HG03457 (cell line): ENCODE measurements around the gene HSF2BP.
"Not testable (repeated sequence)": the region's sequence is repeated elsewhere in the genome, so short reads cannot be mapped to it uniquely, and the experiment has no call there.

Experiments used
- ATAC-seq: cut with Tn5 transposase; IDR thresholded peaks from one replicate; pipeline ENCODE4 v1.9.1; 2021; ENCODE audit warnings: moderate number of reproducible peaks; ENCODE audit not compliant: unreplicated experiment

The HSF2BP gene

DNA sequence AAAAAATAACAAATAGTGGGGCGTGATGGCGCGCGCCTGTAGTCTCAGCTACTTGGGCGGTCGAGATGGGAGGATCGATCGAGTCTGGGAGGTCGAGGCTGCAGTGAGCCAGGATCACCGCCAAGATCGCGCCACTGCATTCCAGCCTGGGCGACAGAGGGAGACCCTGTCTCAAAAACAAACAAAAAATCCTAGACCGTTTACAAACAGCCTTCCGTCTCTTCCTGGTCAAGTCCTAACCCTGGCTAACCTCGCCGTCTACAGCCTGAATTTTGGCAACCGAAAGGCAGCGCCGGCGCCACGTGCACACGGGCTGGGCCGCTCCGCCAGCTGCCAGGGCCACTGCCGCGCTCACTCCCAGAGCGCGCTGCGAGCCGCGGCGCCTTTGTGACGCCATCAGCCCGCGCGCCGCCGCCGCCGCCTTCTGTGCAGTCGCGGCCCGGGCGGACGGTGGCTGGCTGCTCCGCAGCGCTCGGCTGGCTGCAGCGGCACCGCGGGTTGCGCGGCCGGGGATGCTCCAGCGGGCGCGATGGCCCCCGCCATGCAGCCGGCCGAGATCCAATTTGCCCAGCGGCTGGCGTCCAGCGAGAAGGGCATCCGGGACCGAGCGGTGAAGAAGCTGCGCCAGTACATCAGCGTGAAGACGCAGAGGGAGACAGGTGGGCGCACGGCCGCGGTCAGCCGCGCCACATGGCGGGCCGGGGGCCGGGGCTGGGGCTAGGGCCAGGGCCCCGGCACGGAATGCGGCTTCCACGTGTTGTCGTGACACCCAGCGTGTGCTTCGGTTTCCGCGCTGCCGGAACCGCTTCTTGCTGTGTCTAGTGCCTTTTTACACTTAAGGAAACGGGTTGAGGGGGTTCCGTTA lies at the start of gene HSF2BP, which contains the start of gene RRP1B:
TSS of gene HSF2BP (minus strand) at position 353 of the 865 bp plus-strand sequence. CDS start 1,392 bp downstream, outside the sequence.
TSS of gene RRP1B (plus strand) at position 425 of the 865 bp plus-strand sequence. CDS start at position 530, 105 bp downstream.
- ATAC-seq = peak; percentile 43

DNA sequence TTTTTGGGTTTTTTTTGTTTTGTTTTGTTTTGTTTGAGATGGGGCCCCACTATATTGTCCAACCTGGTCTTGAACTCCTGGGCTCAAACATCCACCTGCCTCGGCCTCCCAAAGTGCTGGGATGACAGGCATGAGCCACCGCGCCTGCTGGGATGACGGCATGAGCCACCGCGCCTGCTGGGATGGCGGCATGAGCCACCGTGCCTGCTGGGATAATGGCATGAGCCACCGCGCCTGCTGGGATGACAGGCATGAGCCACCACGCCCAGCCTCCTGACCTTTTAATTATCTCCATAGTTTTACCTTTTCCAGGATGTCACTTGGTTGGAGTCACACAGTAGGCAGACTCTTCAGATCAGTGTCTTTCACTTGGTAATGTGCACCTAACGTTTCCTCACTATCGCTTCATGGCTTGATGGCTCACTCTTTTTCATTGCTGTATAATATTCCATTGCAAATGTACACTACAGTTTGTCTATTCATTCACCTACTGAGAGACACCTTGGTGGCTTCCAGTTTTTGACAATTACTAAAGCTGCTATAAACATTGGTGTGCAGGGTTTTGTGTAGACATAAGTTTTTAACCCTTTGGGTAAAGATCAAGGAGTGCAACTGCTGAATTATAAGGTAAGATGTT lies 49.6 kb upstream of the HSF2BP start:
- ATAC-seq = no peak

DNA sequence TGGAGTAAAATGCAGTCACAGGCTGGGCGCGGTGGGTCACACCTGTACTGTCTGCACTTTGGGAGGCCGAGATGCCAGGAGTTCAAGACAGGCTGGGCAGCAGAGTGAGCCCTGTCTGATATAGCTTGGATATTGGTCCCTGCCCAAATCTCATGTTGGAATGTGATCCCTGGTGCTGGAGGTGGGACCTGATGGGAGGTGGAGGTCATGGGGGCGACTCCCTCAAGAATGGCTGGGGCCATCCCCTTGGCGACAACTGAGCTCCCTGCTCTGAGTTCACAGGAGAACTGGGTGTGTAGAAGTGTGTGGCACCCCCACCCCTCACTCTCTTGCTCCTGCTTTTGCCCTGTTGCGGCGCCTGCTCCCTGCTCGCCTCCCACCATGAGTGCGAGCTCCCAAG lies 48.2 kb upstream of the HSF2BP start:
- no peak for ATAC-seq

DNA sequence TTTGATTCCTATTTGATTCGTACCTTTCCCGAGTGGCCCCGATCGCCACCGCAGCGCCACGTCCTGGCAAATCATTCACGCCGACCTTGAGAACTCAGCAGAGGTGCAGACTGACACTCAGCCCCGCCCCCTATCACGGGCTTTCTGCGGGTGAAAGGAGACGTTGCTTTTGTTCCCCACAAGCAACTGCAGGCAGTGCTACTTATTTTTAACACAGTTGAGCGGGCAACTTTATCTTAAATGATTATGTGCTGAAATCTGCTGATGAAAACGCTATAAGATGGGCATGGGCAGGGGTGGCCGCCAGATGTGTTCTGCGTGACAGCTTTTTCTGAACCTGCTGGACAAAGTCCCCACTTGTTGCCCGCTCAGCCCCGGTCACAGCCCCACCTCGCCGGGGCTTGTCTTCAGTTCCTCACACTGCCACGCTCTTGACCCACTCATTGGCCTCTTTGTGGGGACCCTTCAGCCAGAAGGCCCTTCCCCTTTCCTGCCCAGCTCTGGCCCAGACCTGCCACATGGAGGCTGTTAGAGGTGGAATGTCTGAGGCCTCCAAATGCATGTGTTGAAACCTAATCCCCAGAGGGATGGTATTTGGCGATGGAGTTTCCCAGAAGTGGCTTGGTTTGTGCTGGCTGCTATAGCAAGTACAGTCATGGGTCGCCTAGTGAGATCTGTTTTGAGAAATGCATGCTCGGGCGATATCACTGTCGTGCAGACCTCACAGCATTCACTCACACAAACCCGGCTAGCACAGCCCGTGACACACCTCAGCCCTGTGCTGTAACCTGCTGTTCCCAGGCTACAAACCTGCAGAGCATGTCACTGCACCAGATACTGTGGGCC lies 44.0 kb upstream of the HSF2BP start:
- ATAC-seq = no peak

DNA sequence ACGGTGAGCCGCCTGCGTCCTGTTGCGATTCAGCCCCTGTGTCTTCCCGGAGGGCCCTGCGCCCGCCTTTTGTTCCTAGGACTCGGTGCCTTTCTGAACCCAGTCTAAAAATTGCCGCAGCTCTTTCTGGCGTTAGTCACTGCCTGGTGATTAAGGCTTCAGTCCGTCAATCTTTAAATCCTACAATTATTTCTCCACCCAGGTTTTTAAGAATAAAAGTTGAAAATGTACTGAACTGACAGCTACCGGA lies 43.4 kb upstream of the HSF2BP start:
- no peak for ATAC-seq

DNA sequence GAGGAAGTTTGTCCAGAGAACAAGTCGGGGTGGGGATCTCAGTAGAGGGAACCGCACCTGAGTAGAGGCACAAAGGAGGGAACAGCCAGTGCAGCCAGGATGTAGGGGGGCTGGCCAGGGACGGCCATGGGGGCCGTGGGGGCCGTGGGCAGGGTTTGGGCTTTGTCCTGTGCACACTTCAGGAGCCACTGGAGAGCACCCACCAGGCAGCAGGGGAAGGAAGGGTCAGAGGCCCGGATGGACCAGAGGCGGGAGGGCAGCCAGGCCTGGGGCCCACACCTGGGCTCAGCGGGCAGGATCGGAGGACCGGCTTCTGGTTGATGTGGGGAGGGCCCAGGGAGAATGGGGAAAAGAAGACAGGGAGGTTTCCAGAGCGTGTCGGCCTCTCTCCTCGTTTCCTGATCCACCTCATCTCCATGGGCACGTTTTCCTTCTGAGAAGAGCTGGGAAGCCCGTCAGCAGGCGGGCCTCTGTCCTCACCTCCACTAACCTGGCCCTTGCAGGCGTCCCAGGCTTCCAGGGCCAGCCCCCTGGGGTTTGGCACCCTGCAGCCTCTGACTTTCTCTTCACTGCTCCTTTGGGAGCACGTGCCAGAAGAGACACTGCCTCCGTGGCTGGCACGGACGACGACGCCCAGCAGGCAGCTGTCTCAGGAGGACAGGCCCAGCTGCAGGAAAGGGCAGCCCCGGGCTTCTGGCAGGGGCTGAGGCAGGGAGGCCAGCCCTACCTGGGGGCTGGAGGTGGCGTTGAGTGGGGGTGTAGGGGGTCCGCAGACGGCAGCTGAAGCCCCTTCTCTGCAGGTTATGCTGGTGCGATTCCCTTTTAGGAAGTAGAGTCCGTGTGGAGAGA lies 42.9 kb upstream of the HSF2BP start:
- no peak for ATAC-seq

DNA sequence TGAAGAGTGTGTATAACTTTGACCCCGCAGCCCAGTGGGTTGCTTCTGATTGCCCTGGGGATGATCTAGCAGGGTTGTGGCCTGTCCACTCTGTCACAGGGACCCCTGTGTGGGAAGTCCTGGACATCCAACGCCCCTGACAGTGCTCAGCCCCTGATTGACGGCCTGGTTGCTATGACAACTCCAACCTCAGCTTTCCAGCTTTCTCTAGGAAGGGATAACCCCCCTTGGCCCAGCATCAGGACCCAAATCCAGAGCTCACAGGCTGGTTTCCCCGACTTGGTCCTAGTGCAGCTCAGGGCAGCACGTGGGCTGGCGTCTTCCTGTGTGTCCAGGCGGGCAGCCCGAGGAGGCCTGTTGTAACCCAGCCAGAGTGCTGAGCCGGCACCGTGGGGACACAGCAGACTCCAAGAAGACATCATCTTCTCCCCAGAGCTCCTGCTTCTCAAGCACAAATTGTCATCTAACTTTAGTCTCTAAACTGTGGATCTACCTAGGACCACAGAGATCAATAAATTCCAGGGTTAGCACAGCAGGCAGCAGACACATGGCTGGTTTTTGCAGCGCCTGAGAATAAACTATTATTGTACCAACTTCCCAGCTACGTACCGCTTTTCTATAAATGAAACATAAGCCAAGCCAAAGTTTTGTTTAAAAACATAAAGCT lies 40.8 kb upstream of the HSF2BP start:
- ATAC-seq = no peak

DNA sequence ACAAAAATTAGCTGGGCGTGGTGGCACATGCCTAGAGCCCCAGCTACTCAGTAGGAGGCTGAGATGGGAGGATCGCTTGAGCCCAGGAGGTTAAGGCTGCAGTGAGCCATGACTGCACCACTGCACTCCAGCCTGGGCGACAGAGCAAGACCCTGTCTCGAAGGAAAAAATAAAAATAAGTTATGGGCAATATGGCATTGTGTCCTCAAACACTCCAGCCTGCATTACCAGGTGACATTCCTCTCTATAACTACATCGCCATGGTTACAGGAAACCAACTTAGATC lies 40.1 kb upstream of the HSF2BP start:
- ATAC-seq = not testable (repeated sequence)

DNA sequence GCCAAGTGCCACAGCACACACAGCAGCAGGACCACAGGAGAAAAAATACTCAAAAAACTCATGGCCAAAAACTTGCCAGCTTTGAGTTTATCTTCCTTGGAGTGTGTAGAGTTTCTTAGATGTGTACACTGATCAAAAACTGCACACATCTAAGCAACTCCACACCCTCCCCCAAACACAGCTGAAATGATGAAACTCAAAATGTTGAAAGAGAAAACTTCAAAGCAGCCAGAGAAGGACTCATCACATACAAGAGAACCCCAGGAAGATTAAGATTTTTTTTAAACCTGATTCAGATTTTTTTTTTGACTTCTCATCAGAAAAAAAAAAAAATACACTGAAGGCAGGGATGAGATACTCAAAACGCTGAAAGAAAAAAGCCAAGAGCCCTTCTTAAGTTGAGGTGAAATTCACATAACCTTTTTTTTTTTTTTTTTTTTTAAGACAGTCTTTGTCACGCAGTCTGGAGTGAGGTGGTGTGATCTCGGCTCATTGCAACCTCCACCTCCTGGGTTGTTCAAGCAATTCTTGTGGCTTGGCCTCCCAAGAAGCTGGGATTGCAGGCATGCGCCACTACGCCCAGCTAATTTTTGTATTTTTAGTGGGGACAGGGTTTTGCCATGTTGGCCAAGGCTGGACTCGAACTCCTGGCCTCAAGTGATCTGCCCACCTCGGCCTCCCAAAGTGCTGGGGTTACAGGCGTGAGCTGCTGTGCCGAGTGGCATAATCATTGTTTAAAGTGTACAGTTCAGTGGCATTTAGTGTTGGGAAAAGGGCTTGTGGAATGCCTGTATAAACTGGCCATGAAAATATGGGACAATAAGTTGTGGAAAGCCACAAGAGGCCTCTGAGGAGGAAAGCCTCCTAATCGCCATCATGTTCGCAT lies 38.7 kb upstream of the HSF2BP start:
- ATAC-seq = no peak

DNA sequence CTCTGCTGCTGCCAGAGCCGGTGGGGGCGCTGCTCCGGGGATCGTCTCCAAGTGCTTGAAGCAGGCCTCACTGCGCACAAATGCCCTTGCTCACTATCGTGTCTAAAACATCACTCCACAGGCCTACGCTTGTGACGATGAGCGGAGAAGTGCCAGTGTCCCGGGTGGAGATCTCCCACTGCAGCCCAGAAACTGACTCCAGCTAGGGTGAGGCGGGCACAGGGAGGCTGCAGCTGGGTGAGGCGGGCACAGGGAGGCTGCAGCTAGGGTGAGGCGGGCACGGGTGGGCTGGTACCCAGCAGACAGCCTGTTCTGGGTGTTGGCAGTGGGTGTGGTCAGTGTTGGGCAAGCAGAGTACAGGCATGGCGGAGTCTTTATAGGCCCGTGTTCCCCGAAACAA lies 36.9 kb upstream of the HSF2BP start:
- ATAC-seq = no peak

DNA sequence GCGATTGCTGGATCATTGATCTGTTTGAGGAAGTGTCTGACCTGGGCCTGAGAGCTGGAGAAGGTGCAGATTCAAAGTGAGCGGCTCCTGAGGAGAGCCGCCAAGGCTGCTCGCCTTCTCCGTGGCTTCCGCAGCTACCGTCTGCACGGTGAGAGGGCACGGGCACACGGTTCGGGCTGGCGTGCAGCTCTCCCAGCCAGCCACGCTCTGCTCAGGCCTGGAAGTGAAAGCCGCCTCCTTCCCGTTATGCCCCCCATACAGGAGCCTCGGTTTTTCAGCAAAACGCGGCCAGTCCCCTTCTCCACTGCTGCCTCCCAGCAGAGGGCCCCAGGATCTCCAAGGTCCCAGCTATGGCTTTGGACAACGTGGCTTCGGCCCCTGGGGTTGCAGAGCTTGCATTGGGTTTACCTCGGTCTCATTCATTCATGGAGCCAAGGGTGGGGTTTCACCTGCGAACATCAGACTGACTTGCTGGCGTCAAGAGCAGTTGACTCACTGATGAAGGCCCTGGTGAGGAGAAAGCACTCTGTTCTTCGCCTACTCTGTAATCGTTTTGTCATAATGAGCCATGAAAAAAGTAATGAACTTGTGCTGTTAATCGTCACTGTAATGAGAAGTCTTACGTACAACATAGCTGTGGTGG lies 35.3 kb upstream of the HSF2BP start:
- ATAC-seq = no peak

DNA sequence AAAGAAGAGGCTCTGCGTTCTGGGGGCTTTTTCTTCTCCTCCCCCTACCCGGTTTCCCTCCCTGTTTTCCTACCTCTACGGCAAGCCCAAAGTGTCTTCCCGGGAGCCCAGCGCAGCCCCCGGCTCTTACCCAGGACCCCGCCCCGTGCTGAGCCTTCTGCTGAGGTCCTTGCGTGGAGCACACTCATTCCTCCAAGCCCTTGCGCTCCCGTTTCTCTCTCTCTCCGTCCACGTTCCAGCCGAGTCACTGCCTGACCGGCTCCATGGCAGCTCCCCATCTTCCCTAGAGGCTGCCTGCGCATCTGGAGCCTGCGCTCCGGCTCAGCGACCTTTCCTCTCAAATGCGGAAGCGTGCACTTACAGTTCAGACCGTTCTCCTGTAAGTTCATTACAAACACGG lies 34.7 kb upstream of the HSF2BP start:
- ATAC-seq = no peak

DNA sequence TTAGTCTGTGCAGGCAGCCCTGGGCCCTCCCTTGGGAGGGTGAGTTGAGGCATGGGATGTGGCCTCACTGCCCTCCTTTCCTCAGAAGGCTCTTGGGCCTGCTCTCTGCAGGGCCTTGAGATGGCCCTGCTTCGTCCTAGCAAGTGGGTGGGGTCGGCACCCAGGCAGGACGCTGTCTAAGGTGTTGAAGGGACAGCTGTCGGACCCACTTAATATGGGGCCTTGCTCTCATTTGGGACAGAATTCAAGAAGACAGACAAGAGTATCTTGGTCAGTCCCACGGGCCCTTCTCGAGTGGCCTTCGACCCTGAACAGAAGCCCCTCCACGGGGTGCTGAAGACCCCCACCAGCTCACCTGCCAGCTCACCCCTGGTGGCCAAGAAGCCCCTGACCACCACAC lies 33.7 kb upstream of the HSF2BP start:
- no peak for ATAC-seq

DNA sequence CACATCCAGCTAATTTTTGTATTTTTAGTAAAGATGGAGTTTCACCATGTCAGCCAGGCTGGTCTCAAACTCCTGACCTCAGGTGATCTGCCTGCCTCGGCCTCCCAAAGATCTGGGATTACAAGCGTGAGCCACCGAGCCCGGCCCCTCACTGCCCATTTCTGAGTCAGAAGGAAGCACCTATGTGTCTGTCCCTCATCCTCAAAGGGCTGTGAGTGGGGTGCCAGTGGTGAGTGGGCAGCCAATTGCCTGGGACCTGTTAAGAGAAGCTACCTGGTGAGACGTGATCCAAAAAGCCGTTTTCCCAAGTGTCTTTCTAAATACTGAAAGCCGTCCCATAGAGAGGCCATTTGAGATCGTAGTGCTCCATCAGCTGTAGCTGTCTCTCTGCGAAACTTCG lies 32.5 kb upstream of the HSF2BP start:
- ATAC-seq = no peak

DNA sequence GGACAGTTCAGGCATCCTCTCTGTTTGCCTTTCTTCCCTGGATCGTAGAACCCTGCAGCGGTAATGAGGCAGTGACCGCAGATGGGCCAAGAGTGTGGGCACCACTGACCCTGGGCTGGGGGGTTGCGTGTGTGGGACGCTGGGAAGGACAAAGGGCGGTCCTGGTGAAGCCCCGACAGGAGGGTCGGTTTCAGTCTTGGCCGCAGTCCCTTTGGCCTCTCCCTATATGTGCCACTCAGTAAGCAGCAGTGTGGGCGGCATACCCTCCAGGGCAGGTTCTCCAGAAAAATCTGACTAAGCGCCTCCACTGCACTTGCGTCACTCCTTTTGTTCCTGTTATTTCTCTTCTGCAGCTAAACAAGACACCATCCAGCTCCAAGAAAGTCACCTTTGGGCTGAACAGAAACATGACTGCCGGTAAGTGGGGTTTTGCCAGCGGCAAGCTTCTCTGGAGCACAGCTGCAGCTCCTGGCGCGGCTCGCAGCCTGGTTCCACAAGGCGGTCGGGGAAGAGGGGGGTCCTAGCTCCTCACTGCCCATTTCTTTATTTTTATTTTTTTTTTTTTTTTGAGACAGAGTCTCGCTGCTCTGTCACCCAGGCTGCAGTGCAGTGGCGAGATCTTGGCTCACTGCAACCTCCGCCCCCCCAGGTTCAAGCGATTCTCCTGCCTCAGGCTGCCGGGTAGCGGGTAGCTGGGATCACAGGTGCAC lies 32.0 kb upstream of the HSF2BP start:
- no peak for ATAC-seq

DNA sequence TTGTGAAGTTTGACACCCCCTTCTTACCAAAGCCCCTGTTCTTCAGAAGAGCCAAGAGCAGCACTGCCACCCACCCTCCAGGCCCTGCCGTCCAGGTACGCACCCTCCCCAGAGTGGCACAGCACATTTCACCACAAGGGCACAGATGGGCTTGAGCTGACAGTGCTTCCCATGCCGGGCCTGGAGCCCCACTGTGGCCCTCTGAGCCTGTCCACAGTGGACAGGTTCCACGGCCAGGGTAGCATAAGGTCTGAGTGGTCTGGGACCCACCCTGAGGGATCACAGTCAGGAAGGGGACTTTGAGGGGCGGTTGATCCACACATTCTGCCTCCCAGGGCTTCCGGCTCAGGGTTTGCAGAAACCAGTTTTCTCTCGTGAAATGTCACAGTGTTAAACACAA lies 31.1 kb upstream of the HSF2BP start:
- ATAC-seq = no peak

DNA sequence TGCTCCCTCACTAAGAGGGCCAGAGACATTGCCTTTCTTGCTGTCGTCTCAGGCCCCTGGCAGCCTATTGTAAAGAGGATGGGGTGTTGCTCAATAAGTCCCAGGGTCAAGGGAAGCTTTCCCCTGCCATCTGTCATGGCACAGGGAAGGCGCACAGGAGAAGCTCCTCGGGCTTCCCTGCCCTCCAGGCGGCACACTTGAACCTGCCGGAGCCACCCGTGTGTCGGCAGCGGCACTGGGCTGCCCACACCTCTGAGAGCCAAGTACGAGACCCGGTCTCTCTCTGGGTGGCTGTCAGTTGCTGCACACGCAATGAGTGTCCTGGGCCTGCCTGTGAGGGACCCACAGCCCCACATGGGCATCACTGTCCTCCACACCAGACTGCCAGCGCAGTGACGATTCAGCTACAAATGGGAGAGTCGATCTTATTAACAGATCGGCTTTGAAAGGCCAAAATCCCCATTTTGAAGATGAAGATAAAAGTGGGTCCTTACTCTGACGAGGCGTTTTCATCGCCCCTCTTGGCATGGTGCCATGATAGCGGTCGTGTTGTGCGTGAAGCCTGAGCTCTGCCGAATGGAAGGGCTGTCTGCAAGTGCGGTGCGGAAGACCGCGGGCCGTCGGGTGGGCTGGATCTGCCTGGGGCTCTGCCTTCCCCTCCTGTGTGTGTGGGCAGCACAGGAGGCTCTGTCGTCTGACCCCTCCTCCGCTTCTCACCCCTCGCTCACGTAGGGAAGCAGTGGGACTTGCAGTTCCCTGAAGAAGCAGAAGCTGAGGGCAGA lies 30.5 kb upstream of the HSF2BP start:
- ATAC-seq = no peak

DNA sequence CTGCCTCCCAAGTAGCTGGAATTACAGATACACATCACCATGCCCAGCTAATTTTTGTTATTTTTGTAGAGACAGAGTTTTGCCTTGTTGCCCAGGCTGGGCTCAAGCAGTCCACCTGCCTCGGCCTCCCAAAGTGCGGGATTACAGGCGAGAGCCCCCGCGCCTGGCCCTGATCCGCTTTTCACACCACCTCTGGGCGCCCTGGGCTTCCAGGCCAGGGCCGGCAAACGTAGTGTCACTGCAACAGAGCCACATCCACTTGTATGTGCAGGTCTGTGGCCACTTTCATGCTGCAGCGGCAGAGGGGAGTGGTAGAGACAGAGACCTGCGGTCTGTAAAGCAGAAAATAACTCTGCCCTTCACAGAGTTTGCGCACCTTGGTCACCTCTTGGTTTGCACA lies 29.6 kb upstream of the HSF2BP start:
- no peak for ATAC-seq
